GM19395 (cell line): ENCODE results near the gene KLHL5.
A peak's percentile ranks its signal among the peaks of the same experiment; 100 is the strongest.
"Not testable (repeated sequence)": the region's sequence is repeated elsewhere in the genome, so short reads cannot be mapped to it uniquely, and the experiment has no call there.

ENCODE experiments used
- ATAC-seq: cut with Tn5 transposase; IDR thresholded peaks from one replicate; pipeline ENCODE4 v1.9.1; 2021; ENCODE audit warnings: mild to moderate bottlenecking, moderate library complexity; ENCODE audit not compliant: unreplicated experiment

The KLHL5 gene, protein sequence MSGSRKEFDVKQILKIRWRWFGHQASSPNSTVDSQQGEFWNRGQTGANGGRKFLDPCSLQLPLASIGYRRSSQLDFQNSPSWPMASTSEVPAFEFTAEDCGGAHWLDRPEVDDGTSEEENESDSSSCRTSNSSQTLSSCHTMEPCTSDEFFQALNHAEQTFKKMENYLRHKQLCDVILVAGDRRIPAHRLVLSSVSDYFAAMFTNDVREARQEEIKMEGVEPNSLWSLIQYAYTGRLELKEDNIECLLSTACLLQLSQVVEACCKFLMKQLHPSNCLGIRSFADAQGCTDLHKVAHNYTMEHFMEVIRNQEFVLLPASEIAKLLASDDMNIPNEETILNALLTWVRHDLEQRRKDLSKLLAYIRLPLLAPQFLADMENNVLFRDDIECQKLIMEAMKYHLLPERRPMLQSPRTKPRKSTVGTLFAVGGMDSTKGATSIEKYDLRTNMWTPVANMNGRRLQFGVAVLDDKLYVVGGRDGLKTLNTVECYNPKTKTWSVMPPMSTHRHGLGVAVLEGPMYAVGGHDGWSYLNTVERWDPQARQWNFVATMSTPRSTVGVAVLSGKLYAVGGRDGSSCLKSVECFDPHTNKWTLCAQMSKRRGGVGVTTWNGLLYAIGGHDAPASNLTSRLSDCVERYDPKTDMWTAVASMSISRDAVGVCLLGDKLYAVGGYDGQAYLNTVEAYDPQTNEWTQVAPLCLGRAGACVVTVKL

DNA sequence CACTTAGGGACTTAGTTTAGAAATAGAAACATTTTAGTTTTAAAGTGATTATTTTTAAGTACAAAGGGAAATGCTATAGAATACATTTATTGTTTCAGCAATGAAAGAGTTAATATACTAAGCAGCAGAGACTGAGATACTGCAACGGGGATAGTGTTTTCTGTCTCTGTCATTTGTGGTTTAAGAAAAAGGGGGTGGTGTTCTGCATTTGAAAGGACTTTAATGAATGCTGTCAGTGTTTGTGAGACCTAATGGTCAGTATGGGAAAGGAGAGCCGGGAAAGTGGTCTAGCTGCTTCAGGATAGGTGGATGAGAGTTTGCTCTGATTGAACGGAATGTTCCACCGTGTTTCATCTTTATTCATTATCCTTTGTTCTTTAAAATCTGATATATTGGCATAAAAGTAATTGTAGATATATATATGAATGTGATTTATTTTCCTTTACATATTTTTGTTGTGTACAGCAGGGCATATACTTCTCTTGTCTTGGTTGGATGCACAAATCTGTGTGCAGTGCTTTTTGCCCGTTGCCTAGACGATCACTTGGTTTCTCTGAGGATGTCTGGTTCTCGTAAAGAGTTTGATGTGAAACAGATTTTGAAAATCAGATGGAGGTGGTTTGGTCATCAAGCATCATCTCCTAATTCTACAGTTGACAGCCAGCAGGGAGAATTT lies at the start of gene KLHL5:
Gene KLHL5, plus strand, starts transcription at position 139 of the 676 bp plus-strand sequence. Its CDS starts 421 bp downstream, at position 560.
- ATAC-seq: no peak

GRCh38 chr4:39014028-39014427 lies 48.0 kb upstream of the KLHL5 start:
- no peak for ATAC-seq

DNA sequence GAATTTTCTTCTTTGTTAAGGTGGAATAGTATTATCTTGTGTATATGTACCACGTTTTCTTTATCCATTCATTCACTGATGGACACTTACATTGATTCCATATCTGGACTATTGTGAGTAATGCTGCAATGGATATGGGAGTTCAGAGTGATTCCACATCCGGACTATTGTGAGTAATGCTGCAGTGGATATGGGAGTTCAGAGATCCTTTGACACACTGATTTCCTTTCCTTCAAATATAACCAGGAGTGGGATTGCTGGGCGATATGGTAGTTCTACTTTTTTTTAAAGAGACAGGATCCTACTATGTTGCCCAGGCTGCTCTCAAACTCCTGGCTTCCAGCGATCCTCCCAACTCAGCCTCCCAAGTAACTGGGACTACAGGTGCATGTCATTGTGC lies 41.9 kb upstream of the KLHL5 start:
- no peak for ATAC-seq

GRCh38 chr4:39021631-39022030 lies 40.4 kb upstream of the KLHL5 start:
- no peak for ATAC-seq

DNA sequence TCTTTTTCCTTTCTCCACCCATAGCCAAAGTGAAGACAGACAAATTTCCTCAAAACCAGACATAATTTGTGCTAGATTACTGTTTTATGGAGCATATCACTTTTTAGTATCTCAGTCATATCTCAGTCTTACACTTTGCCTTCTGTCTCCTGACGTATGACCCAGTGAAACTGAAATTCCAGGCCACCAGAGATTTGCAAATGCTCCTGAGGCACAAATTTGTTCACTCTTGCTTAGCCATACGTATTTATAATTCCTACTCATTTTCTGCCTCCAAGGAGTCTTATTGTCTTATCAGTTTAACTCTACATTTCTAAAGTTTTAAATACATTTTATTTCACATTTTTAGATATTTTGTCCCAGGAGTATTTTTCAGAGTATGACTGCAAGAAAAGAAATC lies 39.8 kb upstream of the KLHL5 start:
- no peak for ATAC-seq

GRCh38 chr4:39023059-39023458 lies 39.0 kb upstream of the KLHL5 start:
- no peak for ATAC-seq

- no peak for ATAC-seq
These were observed 37.6 kb upstream of the KLHL5 start for GRCh38 chr4:39024311-39024865.

DNA sequence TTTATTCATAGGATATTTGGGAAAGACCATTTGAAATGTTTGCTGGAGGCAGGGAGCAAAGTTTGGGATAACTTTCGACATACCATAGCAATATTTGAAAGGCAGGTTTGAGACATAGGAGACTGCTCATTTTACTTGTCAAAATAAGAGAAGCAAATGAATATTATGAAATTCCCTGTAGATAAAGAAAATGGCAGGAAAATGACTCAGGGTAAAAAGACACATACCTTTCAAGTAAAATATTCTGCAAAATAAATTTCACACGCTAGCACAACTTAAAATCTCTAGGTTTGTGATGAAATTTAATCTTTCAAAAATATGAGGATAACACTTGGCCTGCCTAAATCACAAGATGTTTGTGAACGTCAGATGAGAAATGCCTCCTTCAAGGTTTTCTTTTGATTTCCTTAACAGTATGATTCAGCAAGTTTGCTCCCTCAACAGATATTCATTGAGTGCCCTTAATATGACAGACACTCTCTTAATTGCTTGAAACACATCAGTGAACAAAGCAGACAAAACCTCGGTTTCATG lies 36.4 kb upstream of the KLHL5 start:
- ATAC-seq: no peak

- no peak for ATAC-seq
These were observed 35.9 kb upstream of the KLHL5 start for GRCh38 chr4:39026096-39026495.

- ATAC-seq: no peak
These were observed 32.0 kb upstream of the KLHL5 start for GRCh38 chr4:39029752-39030694.

DNA sequence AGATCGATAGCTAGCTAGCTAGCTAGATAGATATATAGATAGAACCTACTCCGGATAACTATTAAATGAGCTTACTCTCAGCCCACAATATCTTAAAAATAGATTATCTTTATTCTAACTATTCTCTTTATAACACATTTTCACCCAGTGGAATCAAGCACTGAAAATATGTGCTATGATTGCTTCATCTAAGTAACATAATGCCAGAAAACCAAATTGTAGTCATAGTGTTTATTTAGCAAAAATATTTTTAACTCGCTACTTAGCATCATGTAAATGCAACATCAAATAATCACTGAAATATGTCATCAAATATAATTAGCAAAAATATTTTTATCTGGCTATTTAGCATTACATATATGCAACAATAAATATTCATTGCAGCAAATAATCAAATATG lies 31.3 kb upstream of the KLHL5 start:
- no peak for ATAC-seq

- ATAC-seq: not testable (repeated sequence)
These were observed 30.4 kb upstream of the KLHL5 start for GRCh38 chr4:39031590-39032020.

DNA sequence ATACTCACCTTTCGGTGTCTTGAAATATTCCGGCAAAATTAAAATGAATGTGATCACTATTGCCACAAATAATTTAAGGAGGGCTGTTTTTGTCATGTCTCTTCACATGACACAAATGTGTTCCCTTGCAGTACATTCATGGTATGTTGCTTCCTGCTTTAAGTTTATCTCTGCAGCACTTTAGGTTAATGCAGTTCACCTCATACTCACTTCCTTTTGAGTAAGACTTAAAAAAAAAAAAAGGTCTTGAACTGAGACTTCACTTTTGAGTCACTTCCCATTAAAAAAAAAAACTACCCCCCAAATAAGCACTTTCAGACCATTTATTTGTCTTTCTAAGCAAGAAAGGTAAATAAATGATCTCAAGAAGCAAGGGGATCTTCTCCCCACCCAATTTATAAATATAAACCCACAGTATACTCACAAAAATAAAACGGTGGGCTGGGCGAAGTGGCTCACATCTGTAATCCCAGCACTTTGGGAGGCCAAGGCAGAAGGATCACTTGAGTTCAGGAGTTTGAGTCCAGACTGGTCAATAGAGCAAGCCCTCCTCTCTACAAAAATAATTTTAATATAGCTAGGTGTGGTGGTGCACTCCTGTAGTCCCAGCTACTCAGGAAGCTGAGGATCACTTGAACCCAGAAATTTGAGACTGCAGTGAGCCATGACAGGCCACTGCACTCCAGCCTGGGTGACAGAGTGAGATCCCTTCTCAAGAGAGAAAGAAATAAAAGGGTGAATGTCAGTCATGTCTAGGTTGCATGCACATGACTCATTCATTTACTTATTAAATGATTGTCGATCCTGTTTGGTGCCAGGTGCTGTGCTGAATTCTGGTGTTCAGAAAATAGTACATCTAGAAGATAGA lies 29.6 kb upstream of the KLHL5 start, which contains the start of gene TMEM156:
Gene TMEM156, minus strand, starts transcription at position 192 of the 868 bp plus-strand sequence. Its CDS starts 96 bp downstream, at position 96.
- peak; percentile 66 for ATAC-seq

- no peak for ATAC-seq
These were observed 25.9 kb upstream of the KLHL5 start for GRCh38 chr4:39036172-39036571.

- ATAC-seq: no peak
These were observed 24.6 kb upstream of the KLHL5 start for GRCh38 chr4:39037491-39037825.

DNA sequence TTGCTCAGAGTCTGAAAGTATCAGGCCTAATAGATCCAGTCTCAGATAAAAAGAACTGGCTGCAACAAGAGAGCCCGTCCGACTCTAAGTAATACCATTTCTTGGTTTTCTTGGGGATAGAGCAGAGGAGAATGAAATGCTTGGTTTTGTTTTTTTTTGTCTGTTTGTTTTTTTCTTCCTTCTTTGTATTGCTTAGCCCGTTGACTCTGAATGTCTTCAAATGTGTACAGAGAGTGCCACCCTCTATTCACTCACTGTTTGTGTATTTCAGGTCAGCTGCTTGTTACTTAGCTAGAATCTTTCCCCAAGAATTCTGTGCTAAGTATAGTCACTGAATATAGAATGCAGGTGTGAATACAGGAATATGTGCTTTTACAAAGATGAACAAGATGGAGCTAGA lies 24.1 kb upstream of the KLHL5 start:
- no peak for ATAC-seq

DNA sequence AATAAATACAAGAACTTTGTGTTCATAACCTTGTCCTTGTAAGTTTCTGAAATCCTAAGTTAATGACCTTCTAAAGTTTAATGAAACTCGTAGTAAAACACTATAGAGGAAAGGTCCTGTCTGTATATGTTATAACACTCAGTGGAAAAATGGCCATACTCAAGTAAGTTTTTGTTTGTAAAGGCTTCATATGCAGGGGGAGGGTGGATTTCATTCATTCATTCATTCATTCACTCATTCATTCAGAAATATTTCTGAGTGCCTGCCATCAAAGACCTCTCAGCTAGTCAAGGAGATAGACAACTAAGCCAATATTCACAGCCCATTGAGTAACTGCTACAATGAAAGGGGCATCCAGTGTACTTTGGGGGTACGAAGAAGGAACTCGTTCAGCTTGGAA lies 22.9 kb upstream of the KLHL5 start:
- ATAC-seq: no peak

DNA sequence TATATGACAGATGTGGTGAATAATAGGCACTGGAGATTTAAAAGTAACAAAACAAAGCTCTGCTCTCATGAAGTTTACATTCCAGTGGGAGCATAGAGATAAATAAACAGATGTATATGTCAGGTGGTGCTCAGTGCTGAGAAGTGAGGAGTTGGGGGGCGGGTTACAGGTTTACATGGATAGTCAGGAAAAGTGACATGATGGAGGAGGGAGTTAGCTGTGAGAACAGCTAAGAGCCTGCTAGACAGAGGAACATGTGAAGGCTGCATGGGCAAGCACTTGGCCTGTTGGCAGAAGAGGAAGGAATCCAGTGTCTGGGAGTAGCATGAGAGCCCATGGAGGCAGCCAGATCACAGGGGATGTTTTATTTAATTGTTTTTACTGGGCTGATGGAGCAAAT lies 19.7 kb upstream of the KLHL5 start:
- no peak for ATAC-seq
